ENCODE measurements around the gene HSPB6.
"Not testable (repeated sequence)": the region's sequence is repeated elsewhere in the genome, so short reads cannot be mapped to it uniquely, and the experiment has no call there.

Gene HSPB6

DNA sequence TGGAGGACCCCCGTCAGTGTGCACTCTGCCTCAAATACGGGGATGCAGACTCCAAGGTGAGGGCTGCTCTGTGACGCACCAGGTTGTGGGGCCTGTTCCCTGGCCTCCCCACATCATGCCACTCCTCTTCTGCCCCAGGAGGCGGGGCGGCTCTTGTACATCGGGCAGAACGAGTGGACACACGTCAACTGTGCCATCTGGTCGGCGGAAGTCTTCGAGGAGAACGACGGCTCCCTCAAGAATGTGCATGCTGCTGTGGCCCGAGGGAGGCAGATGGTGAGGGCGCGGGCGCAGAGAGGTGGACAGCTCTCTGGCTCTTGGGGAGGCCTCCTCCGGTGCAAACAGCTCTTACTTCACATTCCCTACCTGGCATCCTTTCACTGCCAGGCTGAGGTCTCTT is 27.8 kb downstream of the HSPB6 start:
- DNase-seq = no peak

DNA sequence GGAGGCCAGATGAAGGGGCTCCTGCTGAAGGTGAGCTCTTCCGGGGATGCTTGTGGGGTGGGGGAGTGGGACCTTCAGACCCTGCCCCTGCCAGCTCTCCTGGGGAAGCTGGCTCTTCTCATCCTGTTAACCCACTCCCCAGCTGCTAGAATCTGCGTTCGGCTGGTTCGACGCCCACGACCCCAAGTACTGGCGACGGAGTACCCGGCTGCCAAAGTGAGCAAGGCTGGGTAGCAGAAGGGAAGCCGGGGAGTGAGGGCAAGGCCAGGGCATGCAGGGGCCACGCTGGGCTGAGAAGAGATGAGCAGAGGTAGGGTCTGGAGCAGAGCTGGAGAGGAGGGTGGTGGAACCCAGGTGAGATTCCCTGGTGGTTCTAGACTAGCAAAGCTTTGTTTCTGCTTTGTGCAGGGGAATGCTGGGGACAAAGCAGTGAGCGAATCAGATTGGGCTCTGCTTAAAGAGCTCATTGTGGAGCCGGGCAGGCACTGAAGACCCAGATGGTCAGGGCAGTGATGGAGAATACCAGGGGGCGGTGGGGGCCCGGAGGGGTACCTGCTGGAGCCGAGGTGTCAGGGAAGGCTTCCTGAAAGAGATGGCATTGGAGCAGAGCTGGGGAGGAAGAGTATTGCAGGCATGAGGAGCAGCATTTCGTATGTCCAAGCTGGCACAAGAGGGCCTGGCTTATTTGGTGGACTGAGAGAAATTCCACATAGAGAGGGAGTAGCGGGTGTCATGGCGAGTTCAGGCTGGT is 28.7 kb downstream of the HSPB6 start:
- DNase-seq = no peak

DNA sequence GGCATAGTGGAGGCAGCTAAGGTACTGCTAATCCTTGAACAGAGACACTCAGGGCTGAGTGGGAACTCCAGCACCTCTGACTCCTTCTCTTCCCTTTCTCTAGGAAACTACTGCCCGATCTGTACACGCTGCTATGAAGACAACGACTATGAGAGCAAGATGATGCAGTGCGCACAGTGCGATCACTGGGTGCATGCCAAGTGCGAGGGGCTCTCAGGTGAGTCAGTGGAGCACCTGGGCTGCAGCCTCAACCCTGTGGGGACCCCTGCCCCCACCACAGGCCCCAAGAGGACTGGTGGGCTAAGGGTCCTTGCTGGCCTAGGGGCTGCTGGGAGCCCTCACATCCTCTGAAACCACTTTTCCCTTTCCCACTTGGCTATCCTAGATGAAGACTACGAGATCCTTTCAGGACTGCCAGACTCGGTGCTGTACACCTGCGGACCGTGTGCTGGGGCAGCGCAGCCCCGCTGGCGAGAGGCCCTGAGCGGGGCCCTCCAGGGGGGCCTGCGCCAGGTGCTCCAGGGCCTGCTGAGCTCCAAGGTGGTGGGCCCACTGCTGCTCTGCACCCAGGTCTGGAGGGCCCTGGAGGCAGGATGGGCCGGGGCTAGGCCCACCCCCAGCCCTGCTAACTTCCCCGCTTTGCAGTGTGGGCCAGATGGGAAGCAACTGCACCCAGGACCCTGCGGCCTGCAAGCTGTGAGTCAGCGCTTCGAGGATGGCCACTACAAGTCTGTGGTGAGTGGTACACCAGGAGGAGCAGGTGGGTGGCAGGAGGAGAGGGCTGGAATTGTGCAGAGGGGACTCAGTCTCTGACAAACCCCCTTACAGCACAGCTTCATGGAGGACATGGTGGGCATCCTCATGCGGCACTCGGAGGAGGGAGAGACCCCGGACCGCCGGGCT is 29.5 kb downstream of the HSPB6 start:
- no peak for DNase-seq

DNA sequence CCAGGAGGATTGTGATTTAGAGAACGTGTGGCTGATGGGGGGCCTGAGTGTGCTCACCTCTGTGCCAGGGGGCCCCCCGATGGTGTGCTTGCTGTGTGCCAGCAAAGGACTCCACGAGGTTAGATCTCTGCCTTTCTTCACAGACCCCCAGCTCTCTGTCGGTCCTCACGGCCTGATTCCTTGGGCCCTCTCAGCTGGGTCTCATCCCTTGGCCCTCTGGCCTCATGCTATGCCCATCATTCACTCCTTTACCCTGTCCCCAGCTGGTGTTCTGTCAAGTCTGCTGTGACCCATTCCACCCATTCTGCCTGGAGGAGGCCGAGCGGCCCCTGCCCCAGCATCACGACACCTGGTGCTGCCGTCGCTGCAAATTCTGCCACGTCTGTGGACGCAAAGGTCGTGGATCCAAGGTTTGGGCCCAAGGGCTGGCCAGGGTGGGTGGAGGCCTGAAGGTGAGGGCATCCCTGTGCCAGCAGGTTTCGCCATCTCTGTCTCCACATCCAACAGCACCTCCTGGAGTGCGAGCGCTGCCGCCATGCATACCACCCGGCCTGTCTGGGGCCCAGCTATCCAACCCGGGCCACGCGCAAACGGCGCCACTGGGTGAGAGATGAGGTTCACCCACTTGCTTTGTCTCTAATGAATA is 31.5 kb downstream of the HSPB6 start:
- DNase-seq = no peak

DNA sequence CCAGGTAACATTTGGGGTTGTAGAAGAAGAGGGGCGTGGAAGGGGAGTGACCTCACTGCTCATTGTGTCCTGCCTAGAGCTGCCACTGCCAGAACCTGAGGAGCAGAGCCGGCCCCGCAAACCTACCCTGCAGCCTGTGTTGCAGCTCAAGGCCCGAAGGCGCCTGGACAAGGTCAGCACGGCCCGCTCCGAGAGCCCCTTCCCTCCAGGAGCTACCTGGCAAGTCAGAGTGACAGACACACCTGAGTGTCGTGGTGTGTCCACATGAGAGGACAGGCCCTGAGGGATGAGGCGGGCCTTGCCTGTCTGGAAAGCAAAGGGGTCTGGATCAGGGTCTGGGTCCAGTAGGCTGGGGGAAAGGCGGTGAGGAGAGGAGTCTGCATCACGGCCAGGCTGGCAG is 32.3 kb downstream of the HSPB6 start:
- no peak for DNase-seq

DNA sequence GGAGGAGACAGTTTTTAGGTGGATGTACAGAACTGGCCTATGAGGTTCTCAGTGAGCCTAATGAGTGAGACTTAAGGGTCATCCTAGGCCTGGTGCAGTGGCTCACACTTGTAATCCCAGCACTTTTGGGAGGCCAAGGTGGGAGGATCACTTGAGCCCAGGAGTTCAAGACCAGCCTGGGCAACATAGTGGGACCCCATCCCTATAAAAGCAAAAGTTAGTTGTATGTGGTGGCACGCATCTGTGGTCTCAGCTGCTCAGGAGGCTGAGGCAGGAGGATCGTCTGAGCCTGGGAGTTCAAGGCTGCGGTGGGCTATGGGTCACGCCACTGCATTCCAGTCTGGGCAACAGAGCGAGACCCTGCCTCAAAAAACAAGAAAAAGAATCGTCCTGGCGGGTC is 32.7 kb downstream of the HSPB6 start:
- DNase-seq = not testable (repeated sequence)

DNA sequence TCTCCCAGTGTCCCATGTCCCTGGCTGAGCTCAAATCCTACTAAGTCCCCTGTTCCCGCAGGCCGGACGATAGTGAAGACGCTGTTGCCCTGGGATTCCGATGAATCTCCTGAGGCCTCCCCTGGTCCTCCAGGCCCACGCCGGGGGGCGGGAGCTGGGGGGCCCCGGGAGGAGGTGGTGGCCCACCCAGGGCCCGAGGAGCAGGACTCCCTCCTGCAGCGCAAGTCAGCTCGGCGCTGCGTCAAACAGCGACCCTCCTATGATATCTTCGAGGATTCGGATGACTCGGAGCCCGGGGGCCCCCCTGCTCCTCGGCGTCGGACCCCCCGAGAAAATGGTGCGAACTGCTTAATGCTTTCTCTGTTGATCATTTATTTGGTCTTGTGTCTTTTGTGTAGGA is 33.2 kb downstream of the HSPB6 start:
- DNase-seq = no peak

DNA sequence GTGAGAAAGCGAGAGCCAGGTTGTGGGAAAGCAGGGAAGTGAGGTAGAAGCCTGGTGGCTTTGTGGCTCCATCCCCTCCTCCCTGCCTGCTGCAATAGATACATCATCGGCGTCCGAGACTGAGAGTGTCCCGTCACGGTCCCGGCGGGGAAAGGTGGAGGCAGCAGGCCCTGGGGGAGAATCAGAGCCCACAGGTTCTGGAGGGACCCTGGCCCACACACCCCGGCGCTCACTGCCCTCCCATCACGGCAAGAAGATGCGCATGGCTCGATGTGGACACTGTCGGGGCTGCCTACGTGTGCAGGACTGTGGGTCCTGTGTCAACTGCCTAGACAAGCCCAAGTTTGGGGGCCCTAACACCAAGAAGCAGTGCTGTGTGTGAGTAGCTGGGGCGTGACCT is 33.9 kb downstream of the HSPB6 start:
- no peak for DNase-seq

DNA sequence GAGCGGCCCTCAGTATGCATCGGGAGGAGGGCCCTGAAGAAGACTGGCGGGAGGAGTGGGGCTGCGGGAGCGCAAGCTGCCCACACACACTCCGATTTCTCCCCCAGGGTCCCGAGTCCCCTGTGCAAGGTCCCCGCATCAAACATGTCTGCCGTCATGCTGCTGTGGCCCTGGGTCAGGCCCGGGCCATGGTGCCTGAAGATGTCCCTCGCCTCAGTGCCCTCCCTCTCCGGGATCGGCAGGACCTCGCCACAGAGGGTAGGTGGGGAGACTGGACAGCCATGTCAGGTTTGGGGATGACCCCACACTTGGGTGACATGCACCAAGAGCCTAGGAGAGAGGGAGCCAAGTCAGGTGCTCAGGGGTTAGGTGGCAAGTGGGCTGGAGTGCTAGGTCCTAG is 34.4 kb downstream of the HSPB6 start:
- DNase-seq = no peak

DNA sequence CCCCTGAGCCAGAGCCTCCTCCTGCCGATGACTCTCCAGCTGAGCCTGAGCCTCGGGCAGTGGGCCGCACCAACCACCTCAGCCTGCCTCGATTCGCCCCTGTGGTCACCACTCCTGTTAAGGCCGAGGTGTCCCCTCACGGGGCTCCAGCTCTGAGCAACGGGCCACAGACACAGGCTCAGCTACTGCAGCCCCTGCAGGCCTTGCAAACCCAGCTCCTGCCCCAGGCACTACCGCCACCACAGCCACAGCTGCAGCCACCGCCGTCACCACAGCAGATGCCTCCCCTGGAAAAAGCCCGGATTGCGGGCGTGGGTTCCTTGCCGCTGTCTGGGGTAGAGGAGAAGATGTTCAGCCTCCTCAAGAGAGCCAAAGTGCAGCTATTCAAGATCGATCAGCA is 35.5 kb downstream of the HSPB6 start:
- no peak for DNase-seq

DNA sequence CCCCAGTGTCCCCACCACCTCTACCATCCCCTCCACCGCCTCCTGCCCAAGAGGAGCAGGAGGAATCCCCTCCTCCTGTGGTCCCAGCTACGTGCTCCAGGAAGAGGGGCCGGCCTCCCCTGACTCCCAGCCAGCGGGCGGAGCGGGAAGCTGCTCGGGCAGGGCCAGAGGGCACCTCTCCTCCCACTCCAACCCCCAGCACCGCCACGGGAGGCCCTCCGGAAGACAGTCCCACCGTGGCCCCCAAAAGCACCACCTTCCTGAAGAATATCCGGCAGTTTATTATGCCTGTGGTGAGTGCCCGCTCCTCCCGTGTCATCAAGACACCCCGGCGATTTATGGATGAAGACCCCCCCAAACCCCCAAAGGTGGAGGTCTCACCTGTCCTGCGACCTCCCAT is 36.2 kb downstream of the HSPB6 start:
- DNase-seq = no peak

DNA sequence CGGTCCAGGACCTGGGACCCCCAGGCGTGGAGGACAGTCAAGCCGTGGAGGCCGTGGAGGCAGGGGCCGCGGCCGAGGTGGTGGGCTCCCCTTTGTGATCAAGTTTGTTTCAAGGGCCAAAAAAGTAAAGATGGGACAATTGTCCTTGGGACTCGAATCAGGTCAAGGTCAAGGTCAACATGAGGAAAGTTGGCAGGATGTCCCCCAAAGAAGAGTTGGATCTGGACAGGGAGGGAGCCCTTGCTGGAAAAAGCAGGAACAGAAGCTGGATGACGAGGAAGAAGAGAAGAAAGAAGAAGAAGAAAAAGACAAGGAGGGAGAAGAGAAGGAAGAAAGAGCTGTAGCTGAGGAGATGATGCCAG is 36.7 kb downstream of the HSPB6 start:
- DNase-seq = no peak

DNA sequence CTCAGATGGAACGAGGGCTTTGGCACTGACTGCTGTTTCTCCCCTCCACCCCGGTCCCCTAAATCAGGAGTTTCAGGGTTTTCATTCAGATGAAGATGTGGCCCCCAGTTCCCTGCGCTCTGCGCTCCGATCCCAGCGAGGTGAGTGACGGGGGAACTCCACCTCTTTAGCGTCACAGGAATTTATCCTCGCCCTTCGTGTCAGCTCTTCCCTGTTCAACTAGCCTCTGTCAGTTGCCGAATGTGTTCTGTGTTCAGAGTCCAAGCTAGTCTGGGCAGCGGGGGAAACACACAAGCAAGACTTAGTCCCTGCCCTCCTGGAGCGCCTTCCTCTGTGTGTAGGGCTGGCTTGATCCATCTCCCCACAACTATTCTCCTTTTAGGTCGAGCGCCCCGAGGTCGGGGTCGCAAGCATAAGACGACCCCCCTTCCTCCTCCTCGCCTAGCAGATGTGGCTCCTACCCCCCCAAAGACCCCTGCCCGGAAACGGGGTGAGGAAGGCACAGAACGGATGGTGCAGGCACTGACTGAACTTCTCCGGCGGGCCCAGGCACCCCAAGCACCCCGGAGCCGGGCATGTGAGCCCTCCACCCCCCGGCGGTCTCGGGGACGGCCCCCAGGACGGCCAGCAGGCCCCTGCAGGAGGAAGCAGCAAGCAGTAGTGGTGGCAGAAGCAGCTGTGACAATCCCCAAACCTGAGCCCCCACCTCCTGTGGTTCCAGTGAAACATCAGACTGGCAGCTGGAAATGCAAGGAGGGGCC is 37.2 kb downstream of the HSPB6 start:
- DNase-seq = no peak

DNA sequence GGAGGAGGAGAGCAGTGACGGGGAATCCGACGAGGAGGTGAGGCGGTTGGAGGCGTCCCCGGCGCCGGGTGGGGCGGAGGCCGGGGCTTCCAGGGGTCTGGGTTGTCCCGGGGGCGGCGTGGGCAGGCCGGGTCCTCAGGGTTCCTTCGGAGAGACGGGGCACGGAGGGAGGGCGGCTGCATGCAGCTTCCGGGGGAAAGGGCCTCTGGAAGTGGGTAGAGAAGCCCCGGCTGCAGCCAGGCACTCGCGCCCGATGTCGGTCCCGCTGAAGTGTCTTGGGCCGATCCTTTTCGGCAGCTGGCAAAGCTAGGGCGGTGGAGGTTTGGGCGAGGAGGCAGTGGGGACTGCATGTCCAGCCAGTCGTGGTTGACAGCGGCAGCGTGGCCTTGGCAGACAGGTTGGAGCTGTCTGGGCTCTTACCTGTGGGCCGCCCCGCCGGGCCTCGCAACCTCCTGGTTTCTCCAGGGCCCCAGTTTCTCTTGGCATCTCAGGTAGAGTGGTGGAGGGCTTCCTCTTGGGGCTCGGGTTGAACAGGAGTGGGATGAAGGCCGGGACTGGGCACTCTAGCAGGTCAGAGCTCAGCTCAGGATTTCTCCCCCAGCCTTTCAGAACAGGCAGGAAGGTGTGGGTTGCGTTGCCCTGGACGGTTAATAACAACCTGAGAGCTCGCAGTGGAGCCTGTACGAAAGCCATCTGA is 38.3 kb downstream of the HSPB6 start:
- DNase-seq = peak; percentile 31

DNA sequence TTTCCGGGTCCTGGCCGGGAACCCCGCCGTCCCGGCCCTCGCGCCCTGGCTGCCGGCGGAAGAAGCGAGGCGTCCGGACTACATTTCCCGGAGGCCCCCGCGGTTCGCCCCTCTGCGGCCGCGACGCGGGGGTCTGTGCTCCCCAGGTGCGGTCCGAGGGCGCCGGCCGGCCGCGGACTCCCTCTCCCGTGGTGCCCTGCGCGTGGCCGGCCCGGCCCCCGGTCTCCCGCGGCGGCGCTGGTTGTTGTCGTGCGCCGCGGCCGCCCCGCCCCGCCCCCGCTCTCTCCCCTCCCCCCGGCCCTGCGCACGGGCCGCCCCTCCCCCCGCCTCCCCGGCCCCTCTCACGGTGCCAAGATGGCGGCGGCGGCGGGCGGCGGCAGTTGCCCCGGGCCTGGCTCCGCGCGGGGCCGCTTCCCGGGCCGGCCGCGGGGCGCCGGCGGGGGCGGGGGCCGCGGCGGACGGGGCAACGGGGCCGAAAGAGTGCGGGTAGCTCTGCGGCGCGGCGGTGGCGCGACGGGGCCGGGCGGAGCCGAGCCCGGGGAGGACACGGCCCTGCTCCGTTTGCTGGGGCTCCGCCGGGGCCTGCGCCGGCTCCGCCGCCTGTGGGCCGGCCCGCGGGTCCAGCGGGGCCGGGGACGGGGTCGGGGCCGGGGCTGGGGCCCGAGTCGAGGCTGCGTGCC is 39.0 kb downstream of the HSPB6 start, which contains the start of gene KMT2B:
TSS of gene KMT2B (plus strand) at position 339 of the 680 bp plus-strand sequence. CDS start at position 355, 16 bp downstream.
- DNase-seq = no peak

DNA sequence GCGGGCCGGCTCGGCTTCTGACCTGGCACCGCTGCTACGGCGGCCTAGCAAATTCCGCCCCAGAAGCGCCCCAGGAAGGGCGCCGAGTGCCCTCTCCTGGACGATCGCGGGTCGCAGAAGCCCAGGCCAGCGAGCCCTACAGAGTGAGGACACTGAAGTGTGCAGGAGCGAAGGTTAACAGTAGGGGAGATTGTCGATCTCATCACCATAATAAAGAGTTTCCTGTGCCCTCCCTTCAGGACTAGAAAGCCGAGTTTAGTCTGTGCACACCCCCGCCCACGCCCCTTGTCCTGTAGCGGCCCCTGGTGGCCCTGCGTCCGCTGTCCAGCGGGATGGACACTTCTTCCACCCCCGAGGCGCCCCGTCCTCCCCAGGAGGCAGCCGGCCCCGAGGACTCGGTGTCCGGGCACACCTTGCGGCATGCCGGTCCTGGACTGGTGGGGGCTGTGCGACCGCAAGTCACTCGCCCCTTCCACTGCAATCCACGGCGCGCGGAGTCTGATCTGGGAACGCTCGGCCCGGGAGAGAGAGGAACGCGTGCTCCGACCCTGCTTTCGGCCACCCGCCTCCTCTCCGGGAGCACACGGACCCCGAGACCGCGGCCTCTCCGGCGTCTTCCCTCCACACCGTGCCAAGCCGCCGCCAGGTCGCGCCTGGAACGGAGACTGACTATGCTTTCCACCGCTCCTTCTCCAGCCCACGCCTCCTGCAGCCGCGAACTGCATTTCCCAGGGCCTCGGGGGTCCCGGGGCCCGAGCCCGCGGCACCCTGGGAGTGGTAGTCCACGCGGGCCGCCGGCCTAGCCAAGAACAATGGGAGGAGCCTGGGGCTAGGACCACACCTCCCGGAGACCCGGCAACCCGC is 39.8 kb downstream of the HSPB6 start:
- peak; percentile 95 for DNase-seq

DNA sequence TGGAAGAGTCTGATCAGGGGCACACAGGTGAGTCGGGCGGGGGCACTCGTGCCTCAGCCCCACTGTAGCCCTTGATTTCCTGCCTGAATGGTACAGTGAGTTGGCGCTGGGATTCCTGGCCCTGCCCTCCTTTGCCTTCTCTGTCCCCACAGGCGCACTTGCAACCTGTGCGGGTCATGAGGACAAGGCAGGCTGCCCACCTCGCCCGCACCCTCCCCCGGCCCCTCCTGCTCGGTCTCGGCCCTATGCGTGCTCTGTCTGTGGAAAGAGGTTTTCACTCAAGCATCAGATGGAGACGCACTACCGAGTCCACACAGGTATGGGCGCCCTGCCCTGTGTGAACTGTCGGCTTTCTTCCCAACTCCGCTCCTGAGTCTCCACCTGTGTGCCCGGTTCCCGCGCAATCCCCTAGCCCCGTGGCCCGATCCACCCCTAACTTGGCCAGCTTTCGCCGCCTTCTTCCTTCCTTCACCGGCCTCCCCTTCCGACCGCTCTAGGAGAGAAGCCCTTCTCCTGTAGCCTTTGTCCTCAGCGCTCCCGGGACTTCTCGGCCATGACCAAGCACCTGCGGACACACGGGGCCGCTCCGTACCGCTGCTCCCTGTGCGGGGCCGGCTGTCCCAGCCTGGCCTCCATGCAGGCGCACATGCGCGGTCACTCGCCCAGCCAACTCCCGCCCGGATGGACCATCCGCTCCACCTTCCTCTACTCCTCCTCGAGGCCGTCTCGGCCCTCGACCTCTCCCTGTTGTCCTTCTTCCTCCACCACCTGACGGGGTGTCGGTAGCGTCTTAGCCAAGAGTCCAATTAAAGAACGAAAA is 40.6 kb downstream of the HSPB6 start:
- DNase-seq = no peak

DNA sequence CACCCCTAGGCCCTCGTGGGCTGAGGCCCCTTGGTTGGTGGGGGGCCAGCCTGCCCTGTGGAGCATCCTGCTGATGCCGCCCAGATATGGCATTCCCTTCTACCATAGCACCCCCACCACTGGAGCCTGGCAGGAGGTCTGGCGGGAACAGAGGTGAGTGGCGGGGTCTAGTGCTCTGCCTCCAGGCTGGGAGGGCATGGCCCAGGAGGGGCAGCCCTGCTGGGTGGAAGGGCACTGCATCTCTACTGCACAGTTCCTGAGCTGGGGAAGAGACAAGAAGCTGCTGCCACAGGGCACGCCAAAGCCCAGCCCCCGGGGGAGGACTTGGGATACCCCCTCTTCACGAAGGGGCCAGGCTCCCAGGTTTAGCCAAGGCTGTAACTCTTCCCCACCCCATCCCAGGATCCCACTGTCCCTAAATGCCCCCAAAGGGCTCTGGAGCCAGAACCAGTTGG is 41.4 kb downstream of the HSPB6 start:
- no peak for DNase-seq

DNA sequence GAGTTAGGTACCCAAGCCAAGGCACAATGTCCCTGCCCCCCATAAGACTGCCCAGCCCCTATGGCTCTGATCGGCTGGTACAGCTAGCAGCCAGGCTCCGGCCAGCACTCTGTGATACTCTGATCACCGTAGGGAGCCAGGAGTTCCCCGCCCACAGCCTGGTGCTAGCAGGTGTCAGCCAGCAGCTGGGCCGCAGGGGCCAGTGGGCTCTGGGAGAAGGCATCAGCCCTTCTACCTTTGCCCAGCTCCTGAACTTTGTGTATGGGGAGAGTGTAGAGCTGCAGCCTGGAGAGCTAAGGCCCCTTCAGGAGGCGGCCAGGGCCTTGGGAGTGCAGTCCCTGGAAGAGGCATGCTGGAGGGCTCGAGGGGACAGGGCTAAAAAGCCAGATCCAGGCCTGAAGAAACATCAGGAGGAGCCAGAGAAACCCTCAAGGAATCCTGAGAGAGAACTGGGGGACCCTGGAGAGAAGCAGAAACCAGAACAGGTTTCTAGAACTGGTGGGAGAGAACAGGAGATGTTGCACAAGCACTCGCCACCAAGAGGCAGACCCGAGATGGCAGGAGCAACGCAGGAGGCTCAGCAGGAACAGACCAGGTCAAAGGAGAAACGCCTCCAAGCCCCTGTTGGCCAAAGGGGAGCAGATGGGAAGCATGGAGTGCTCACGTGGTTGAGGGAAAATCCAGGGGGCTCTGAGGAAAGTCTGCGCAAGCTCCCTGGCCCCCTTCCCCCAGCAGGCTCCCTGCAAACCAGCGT is 42.1 kb downstream of the HSPB6 start:
- no peak for DNase-seq

All from activated CD4-positive, alpha-beta T cell treated with anti-CD3 and anti-CD28 coated beads for 1 hour (primary cell).